Keratinocyte (primary cell): Measurements from ENCODE around the gene FAM3A. TPM values are rescaled to one million over a fixed set of nuclear protein-coding genes. Genes with fewer than 3 reads are reported as not detected.
"Not testable (repeated sequence)": the region's sequence is repeated elsewhere in the genome, so short reads cannot be mapped to it uniquely, and the experiment has no call there.

Source experiments
- DNase-seq: peaks from one replicate; pipeline ENCODE4 v3.0.0-alpha.2; 2011; ENCODE audit warnings: low read depth, missing footprints, low spot score
- FAIRE-seq: peaks from 2 replicates; lab custom pipeline; 2011; peaks lifted over from hg19 to GRCh38; lab: Jason Lieb, UNC
- H2AFZ ChIP-seq: 2 replicates; pipeline ENCODE4 v1.6.0; 2012; ENCODE audit warnings: low read length, control low read depth, inconsistent platforms; ENCODE audit not compliant: control insufficient read depth
- H3K27ac ChIP-seq: 2 replicates; pipeline ENCODE4 v1.5.1; 2011; ENCODE audit warnings: low read length; ENCODE audit not compliant: control insufficient read depth, insufficient read depth
- H3K27me3 ChIP-seq: 3 replicates; pipeline ENCODE4 v1.6.0; 2011; ENCODE audit warnings: low read length; ENCODE audit not compliant: control insufficient read depth, insufficient read depth; ENCODE audit errors: extremely low read depth
- H3K36me3 ChIP-seq, 2 experiments: 2 replicates in 1 of 2; 3 replicates in 1 of 2; pipeline ENCODE4 v1.5.1; 2011; ENCODE audit warnings: low read length in 2 of 2, mild to moderate bottlenecking in 1 of 2; ENCODE audit not compliant: control insufficient read depth in 2 of 2, insufficient read depth in 2 of 2; ENCODE audit errors: extremely low read depth in 1 of 2
- H3K4me1 ChIP-seq: 3 replicates; pipeline ENCODE4 v1.5.1; 2011; ENCODE audit warnings: low read length; ENCODE audit not compliant: control insufficient read depth, insufficient read depth; ENCODE audit errors: extremely low read depth
- H3K4me2 ChIP-seq: 3 replicates; pipeline ENCODE4 v1.6.0; 2011; ENCODE audit warnings: low read depth, low read length; ENCODE audit not compliant: control insufficient read depth, insufficient read depth; ENCODE audit errors: extremely low read depth
- H3K4me3 ChIP-seq, 3 experiments: fragments of 200-600 bp in 1 of 3; sonication (generic) in 1 of 3; 2 replicates in 2 of 3; 3 replicates in 1 of 3; pipeline ENCODE4 v1.5.1; 2011 to 2016; ENCODE audit warnings: low read length in 3 of 3, mild to moderate bottlenecking in 3 of 3, control low read depth in 2 of 3, inconsistent platforms in 1 of 3, low read depth in 1 of 3, mixed read lengths in 1 of 3, mixed run types in 1 of 3, moderate library complexity in 1 of 3; ENCODE audit not compliant: control insufficient read depth in 2 of 3, insufficient read depth in 2 of 3; ENCODE audit errors: extremely low read depth in 1 of 3
- H3K79me2 ChIP-seq: 2 replicates; pipeline ENCODE4 v1.6.0; 2012; ENCODE audit warnings: low read length; ENCODE audit not compliant: control insufficient read depth, insufficient read depth
- H3K9ac ChIP-seq: 3 replicates; pipeline ENCODE4 v1.6.0; 2011; ENCODE audit warnings: low read length; ENCODE audit not compliant: control insufficient read depth, insufficient read depth; ENCODE audit errors: extremely low read depth
- H3K9me1 ChIP-seq: 3 replicates; pipeline ENCODE4 v1.6.0; 2011; ENCODE audit warnings: low read length; ENCODE audit not compliant: control insufficient read depth, insufficient read depth; ENCODE audit errors: extremely low read depth
- H3K9me3 ChIP-seq: 2 replicates; pipeline ENCODE4 v1.5.1; 2012; ENCODE audit warnings: low read depth, low read length; ENCODE audit not compliant: control insufficient read depth
- H4K20me1 ChIP-seq: 3 replicates; pipeline ENCODE4 v1.6.0; 2011; ENCODE audit warnings: low read length; ENCODE audit not compliant: control insufficient read depth, insufficient read depth; ENCODE audit errors: extremely low read depth
- CTCF ChIP-seq, 3 experiments: IDR thresholded peaks in 1 of 3; conservative IDR thresholded peaks in 1 of 3; optimal IDR thresholded peaks in 1 of 3; 2 replicates in 2 of 3; 3 replicates in 1 of 3; pipeline versions ENCODE3 to v1.5.1; 2011; ENCODE audit warnings: low read length in 3 of 3, mild to moderate bottlenecking in 3 of 3, moderate library complexity in 2 of 3, control low read depth in 1 of 3, inconsistent platforms in 1 of 3; ENCODE audit not compliant: insufficient read depth in 2 of 3; ENCODE audit errors: extremely low read depth in 1 of 3
- EZH2 ChIP-seq: IDR thresholded peaks from one replicate; pipeline ENCODE4 v1.6.1; 2012; ENCODE audit warnings: inconsistent platforms, mild to moderate bottlenecking, low read length, moderate library complexity
- dilution Hi-C: fragments of 300-500 bp; cut with MboI; formaldehyde crosslinking; loops from one replicate; pipeline ENCODE4 v1.7.0; 2020; ENCODE audit warnings: low sequenced_read_pairs; ENCODE audit not compliant: extremely low pct_ligation_motif_present
- polyA plus RNA-seq, 5 experiments: library from polyadenylated mRNA; depleted of rRNA in 3 of 5; stranded (reverse) in 3 of 5; stranded (forward) in 1 of 5; unstranded in 1 of 5; fragments of >200 nt; gene quantifications; 1 replicate in 1 of 5; 2 replicates in 3 of 5; 3 replicates in 1 of 5; pipeline versions ENCODE4 v1.2.1 to v1.2.3, GENCODE V29; 2011 to 2012; ENCODE audit warnings: missing spikeins in 2 of 5, low read depth in 1 of 5, low replicate concordance in 1 of 5

Gene FAM3A
- polyA plus RNA-seq, 1 donor (not counting 4 experiments of a cell fraction or from before 2014, with no cell fraction given) = 15.8 TPM

GRCh38 chrX:154502989-154503388 is 13.0 kb downstream of the FAM3A start:
- H3K4me3 ChIP-seq = no peak overlapping the region
- no peak overlapping the region for H2AFZ ChIP-seq
- no peak for TF ChIP-seq CTCF (optimal IDR thresholded peaks at IDR 0.05 in 1 of 3, IDR thresholded peaks at IDR 0.05 in 1 of 3, conservative IDR thresholded peaks at IDR 0.05 in 1 of 3; ENCODE audit: extremely low read depth in 1 of 3, insufficient read depth in 2 of 3, low read length in 3 of 3)
- no peaks in the 10 kb centered on the region for H3K9me1 ChIP-seq
- H3K27me3 ChIP-seq = no peaks in the 10 kb centered on the region
- no peaks in the 10 kb centered on the region for H3K4me1 ChIP-seq
- no peak overlapping the region for H3K4me2 ChIP-seq
- H3K36me3 ChIP-seq = no peaks in the 10 kb centered on the region
- DNase-seq = no peak
- H3K27ac ChIP-seq = no peak overlapping the region
- H3K9me3 ChIP-seq = peaks cover 3% of the 10 kb centered on the region
- FAIRE-seq = no peak
- no peak overlapping the region for H3K9ac ChIP-seq
- no peaks in the 10 kb centered on the region for H3K79me2 ChIP-seq
- dilution Hi-C loops = no loop called here
- H4K20me1 ChIP-seq = no peaks in the 10 kb centered on the region

GRCh38 chrX:154502098-154502497 is 13.9 kb downstream of the FAM3A start:
- no peaks in the 10 kb centered on the region for H4K20me1 ChIP-seq
- no peaks in the 10 kb centered on the region for H3K36me3 ChIP-seq
- H3K27ac ChIP-seq = no peak overlapping the region
- H3K4me2 ChIP-seq = no peak overlapping the region
- no peak overlapping the region for H3K9ac ChIP-seq
- peaks cover 3% of the 10 kb centered on the region for H3K9me3 ChIP-seq
- dilution Hi-C loops = no loop called here
- no peaks in the 10 kb centered on the region for H3K9me1 ChIP-seq
- H3K4me3 ChIP-seq = no peak overlapping the region
- no peak for TF ChIP-seq EZH2
- no peak for TF ChIP-seq CTCF (optimal IDR thresholded peaks at IDR 0.05 in 1 of 3, IDR thresholded peaks at IDR 0.05 in 1 of 3, conservative IDR thresholded peaks at IDR 0.05 in 1 of 3; ENCODE audit: extremely low read depth in 1 of 3, insufficient read depth in 2 of 3, low read length in 3 of 3)
- H3K79me2 ChIP-seq = no peaks in the 10 kb centered on the region
- no peak overlapping the region for H2AFZ ChIP-seq
- no peaks in the 10 kb centered on the region for H3K27me3 ChIP-seq
- DNase-seq = no peak
- FAIRE-seq = no peak
- H3K4me1 ChIP-seq = peaks cover 2% of the 10 kb centered on the region

GRCh38 chrX:154501423-154501822 is 14.6 kb downstream of the FAM3A start:
- H3K27me3 ChIP-seq, H4K20me1 ChIP-seq, DNase-seq, H3K4me2 ChIP-seq, H3K9ac ChIP-seq, H3K9me3 ChIP-seq, H3K4me3 ChIP-seq, H3K79me2 ChIP-seq, H3K27ac ChIP-seq, H3K36me3 ChIP-seq, FAIRE-seq, H3K9me1 ChIP-seq, dilution Hi-C loops, H3K4me1 ChIP-seq, H2AFZ ChIP-seq: not testable (repeated sequence)

- H3K9ac ChIP-seq, H3K9me1 ChIP-seq, H2AFZ ChIP-seq, H3K79me2 ChIP-seq, H3K36me3 ChIP-seq, H3K9me3 ChIP-seq, FAIRE-seq, H3K4me3 ChIP-seq, H3K4me2 ChIP-seq, H3K27ac ChIP-seq, H3K27me3 ChIP-seq, DNase-seq, dilution Hi-C loops, H3K4me1 ChIP-seq, H4K20me1 ChIP-seq: not testable (repeated sequence)
Measured at GRCh38 chrX:154496591-154497137, 19.4 kb downstream of the FAM3A start.
